HG02642 (cell line): ENCODE measurements around the gene ADGRD1.
"Not testable (repeated sequence)": the region's sequence is repeated elsewhere in the genome, so short reads cannot be mapped to it uniquely, and the experiment has no call there.

Source experiments
- ATAC-seq: cut with Tn5 transposase; IDR thresholded peaks from one replicate; pipeline ENCODE4 v1.9.1; 2021; ENCODE audit warnings: mild to moderate bottlenecking; ENCODE audit not compliant: unreplicated experiment, poor library complexity

Gene ADGRD1

DNA sequence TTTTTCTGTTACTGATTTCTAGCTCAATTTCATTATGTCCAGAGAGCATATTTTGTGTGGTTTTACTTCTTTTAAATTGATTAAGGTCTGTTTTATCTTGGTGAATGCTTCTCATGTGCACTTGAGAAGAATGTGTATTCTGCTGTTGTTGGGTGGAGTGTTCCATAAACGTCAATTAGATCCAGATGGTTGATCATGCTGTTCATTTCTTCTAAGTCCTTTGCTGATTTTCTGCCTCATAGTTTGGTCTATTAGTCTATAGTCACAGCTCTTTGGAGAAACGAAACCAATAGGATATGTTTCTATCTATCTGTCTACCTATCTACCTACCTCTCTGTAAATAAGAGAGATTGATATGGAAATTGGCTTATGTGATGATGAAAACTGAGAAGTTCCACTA, 17.1 kb upstream of the ADGRD1 start:
- ATAC-seq = no peak

DNA sequence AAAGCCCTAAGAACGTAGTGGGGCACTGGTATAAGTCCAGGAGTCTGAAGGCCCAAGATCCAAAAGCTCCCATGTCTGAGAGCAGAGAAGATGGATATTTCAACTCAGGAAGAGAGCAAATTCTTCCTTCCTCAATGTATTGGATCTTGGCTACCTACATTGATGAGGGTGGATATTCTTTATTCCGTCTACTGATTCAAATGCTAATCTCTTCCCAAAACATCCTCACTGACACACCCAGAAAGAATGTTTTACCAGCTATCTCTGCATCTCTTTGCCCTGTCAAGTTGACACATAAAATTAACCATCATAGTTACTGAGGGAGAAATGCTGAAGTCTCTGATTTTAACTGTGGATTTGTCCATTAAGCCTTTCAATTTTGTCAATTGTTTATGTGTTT, 16.6 kb upstream of the ADGRD1 start:
- ATAC-seq = no peak

DNA sequence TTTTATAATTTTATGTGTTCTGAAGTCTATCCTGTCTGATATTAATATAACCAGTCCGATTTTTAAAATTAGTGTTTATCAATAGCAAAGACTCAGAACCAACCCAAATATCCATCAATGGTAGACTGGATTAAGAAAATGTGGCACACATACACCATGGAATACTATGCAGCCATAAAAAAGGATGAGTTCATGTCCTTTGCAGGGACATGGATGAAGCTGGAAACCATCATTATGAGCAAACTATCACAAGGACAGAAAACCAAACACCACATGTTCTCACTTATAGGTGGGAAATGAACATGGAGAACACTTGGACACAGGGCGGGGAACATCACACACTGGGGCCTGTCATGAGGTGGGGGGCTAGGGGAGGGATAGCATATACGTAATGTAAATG, 16.2 kb upstream of the ADGRD1 start:
- not testable (repeated sequence) for ATAC-seq

DNA sequence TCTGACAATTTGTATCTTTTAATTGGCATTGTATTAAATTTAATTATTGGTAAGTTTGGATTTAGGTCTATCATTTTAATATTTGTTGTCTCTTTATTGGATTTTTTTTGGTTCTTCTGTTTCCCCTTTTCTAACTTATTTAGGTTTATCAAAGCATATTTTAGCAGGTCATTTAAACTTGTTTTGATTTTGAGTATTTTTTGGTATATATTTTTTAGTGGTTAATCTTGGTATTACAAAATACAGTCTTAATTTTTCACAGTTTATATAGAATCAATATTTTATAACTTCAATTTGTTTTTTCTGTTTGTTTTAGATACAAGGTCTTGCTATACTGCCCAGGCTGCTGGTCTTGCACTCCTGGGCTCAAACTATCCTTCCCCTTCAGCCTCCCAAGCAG, 15.5 kb upstream of the ADGRD1 start:
- ATAC-seq = no peak

DNA sequence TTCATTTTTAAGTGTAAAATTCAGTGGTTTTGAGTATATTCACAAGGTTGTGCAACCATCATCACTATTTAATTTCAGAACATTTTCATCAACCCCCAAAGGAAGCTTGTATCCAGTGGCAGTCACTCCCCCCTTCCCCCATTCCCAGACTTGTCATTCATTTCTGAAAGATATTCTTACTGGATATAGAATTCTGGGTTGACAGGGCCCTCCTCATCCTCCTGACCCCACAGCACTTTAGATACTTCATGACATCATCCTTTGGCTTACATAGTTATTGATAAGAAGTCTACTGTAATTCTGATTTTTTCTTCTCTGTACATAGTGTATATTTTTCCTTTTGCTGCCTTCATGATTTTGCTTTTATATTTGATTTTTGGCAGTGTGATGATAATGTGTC, 8.8 kb upstream of the ADGRD1 start:
- ATAC-seq = no peak

DNA sequence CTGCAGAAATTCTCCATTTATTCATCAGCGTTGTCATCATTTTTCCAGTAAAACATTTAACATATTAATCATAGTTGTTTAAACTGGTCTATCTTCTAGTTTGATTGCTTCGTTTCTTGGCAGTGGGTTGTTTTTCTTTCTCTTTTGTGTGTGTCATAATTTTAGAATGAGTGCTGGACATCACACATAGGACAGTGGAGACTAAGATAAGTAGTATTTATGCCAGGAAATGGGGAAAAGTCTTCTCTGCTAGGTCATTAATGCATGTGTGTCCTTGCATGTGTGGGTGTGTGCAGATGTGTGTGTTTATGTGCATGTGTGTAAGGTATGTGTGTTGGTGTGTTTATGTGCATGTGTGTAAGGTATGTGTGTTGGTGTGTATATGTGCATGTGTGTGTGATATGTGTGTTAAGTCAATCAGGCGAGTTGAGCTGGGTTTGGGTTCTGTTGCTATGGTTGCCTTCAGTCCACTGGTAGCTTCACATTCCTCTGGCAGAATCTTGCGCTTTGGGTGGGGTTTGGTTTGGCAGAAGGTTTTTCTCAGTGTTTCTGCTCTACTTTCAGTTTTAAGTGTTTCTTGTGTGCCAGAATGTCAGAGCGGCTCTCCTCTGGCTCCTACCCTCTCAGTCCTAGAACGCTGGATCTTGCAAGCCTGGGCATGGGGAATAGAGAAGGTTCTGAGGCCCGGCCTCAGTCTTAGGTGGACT, 7.8 kb upstream of the ADGRD1 start:
- no peak for ATAC-seq

DNA sequence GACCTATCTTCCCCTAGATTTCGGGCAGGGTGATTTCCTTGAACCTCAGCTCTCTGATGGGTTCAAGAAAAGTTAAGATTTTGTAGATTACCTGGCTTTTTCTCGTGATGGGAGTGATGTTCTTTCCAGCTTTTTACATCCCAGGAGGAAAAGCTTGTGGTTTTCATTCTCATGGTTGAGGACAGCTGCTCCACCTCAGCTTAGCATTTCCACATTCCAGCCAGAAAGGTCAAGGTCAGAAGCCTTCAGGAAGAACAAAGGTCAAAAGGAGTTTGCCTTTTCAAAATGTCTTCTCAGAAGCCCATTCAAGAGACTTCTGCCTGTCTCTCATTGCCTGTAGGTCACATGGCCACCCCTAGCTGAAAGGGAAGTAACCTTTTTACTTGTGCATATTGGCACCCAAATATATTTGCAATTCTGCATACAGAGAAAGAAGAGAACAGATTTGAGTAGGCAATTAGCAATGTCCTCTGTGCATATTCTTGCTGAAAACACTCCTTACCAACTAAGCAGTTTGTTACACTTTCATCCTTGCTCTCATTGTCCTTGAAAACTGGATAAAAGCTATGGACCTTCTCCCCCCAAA, 6.6 kb upstream of the ADGRD1 start:
- ATAC-seq = no peak

DNA sequence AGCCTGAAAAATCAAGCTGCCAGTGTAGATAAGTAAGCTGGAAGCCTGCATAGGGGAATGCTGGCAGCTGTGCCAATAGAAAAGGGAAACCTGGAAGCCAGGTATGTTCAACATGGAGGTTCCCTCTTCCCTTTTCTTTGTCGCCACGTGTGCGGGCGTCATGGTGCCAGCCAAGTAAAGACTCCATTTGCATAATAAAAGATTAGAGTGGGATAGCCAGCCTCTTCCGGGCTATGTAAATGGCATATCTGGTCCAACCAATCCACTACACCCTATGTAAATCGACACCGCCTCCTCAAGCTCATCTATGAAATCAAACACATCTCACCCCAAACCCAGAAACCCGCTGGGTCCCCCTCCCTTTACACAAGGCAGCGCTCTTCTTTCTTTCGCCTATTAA, 5.6 kb upstream of the ADGRD1 start:
- ATAC-seq = no peak

DNA sequence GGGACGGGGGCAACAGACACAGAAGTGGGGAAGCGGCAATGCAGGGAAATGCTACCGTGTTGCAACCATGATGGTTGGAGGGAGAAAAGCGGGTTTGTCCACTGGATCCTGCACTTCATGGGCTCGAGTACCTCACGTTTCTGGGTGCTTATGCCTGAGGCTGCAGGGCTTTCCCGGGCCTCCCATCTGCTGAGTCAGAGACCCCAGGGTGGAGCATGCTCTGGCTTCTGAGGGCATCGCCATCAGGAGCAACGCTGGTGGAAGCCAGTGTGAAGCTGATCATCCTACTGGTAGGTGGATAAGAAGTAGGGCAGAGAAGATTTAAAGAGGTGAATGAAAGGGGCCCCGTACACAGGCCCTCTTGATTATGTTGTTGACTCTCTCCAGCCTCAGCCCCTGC, 5.0 kb upstream of the ADGRD1 start:
- no peak for ATAC-seq

DNA sequence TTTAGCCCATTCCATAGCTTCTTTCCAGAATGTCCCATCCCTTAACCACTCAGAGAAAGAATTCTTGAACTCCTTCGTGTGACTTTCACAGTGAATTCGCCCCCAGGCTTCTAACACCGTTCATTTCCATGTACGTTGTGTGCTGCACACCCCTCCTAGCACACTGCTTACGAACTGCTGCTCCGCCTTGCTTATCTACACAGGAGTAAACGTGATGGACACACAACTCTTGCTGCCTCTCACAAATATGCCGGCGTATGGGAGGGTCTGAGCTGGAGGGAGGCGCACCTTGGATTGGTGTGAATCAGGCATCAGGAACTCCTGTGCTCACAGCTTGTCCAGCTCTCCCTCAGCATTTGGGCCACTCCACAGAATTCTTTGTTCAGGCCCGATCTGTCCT, 3.9 kb upstream of the ADGRD1 start:
- ATAC-seq = no peak

DNA sequence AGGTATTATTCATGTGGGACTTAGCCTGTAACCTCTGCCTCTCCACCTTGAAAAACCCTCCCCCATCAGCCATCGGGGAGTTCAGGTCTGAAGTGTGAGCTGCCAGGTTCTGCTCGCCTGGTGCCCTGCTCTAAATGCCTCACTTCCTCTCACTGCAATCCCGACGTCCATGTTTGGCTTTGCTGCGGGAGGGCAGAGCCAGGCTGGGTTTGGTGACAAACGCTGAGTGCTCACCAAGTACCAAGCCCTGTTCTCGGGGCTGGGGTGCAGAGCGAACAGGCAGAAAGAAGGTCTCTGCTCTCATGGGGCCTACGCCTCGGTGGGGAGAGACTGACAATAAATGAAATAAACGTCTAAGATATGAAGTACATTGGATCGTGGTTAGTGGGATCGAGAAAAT, 2.1 kb upstream of the ADGRD1 start:
- no peak for ATAC-seq

DNA sequence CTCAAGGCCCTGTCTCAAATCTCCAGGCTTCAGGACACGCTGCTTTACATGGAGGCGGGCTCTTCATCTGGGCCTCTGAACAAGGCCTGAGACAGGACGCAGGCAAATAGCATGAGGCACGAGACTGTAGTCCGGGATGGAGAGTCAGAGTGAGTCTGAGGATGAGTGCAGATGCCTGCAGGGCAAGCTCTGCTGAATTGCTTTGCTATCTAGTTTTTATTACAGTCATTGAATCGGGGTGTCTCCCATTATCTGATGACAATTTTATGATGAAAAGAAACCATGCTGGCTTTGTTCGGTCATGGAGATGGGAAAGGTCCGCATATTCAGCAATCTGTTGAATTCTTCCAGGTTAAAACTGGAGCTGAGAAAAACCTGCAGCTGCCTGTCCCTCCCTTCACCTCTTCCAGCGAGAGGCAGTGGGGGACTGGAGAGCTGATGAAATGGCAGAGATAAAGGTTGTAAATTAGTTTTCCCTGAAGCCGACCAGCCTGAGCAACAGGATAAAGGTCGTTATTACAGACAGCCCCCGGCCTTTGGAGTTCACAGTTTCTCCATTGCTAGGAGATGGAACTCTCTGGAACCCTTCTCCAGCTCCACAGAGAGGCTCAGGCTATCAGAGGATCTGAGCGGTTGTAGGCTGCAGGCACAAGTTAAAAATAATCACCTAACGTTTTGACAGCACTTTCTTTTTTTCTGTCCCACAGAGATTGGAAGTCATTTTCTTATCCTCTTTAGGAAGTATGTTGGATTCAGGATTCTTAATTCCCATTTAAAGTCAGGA, 1.3 kb upstream of the ADGRD1 start:
- ATAC-seq = no peak

DNA sequence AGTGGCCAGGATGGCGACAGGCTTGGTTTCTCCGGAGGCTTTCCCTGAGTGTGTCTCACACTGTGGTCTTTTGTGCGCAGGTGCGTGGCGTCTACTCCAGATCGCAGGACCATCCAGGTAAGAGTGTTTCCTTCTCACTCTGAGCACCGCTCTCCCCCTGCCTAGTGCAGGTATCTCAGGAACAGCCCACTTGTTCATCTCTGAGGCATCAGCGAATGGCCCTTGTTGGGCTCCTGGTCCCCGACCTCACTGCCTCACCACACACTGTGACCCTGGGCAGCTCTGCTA, 781 bp downstream of the ADGRD1 start:
- ATAC-seq = no peak

DNA sequence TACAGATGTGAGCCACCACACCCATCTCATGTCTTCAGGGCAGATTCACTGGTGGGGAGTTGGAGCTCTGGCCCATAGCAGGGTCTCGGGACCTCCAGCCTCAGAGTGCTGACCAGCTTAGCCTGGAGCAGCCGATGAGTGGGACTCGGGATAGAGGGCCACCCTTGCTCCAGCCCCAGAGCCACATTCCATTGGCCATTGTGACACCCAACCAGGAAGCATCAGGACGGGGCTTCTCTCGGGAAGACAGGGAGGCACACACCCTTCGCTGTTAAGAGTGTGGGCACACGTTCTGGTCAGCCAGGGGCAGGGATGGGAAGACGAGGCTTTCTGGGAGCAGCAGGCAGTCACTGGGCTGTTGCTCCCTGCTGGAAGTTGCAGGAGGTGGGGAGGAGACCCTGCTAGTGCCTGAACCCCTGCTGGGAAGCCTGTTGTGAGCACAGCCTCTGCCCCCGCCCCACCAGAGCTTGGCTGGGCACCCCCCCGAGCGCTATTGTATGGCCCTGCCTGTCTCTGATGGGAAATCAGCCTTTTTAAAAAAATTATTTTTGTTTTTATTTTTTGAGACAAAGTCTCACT, 1.6 kb downstream of the ADGRD1 start:
- ATAC-seq = no peak

DNA sequence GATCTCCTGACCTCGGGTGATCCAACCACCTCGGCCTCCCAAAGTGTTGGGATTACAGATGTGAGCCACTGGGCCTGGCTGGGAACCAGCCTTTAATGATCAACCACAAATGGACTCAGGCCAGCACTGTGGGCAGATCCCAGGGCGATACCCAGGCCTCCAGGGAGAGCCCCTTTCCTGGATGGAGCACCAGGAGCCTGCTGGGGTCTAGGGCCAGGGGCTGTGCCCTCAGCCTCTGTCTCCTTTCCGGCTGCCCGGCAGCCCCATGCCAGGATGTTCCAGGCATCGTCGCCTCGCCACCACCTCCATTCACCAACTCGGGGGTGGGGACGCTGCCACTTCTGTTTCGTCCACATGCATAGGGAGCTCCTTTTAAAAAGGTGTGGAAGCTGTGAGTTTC, 2.3 kb downstream of the ADGRD1 start:
- ATAC-seq = no peak

DNA sequence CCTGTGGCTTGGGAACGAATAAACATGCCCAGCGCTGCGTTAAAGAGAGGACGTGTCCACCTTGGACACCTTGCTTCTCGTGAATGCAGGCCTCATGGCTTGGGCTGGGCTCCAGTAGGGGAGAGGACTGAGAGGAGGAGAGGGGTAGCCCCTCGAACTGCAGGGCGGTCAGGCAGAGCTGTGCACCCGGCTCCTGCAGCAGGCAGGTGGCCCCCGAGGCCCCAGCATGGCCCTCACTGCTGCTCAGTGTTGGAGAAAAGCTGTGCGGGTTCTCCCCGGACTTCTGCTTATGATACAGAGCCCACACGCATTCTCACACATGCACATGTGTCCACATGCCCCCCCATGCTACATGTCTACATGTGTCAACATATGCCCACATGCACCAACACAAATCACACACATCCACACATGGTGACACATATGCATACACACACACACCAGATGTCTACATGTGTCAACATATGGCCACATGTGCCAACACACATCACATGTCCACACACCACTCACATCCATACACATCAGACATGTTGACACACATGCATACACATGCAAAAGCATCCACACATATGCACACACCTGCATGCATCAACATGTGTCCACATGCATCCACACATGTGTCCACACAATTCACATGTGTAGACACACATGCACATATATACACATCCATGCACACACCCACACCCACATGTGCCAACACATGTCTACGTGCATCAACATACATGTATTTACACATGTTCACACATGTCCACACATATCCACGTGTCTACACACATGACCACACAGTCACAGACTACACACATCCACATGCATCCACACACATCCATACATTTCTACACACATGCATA, 3.0 kb downstream of the ADGRD1 start:
- ATAC-seq = no peak

DNA sequence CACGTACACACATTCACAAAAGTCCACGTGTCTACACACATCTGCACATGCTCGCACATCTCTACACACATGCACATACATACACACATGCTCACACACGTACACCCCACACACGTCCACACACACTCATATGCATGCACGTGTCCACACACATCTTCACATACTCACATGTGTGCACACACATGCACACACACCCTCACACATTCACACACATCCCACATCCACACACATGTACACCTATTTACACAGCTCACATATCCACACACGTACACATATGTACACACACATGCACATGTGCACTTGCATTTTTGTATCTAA, 3.6 kb downstream of the ADGRD1 start:
- no peak for ATAC-seq

DNA sequence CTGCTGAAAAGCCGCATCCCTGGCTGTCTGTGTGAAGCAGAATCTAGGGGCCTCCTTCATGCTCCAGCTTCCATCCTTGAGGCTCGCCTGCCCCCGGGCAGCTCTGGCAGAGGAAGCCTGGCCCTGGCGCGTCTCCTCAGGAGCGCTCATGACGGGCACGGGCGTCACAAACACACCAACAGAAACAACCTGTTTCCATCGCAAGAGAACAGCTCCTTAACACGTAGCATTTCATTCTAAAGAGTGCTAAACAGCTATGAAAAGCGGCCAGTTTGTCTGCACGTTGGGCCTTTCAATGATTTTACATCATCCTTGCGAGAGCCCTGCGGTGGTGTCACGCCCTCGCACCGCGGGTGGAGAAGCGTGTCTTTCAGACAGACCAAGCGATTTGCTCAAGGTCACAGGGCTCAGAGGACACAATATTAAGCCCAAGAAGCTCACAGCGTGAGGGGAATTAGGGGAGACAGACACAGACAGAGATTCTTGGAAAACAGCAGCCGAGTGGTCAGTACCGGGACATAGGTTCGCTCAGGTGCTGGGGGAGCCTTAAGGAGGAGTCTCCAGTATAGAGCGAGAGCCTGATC, 4.9 kb downstream of the ADGRD1 start:
- no peak for ATAC-seq

DNA sequence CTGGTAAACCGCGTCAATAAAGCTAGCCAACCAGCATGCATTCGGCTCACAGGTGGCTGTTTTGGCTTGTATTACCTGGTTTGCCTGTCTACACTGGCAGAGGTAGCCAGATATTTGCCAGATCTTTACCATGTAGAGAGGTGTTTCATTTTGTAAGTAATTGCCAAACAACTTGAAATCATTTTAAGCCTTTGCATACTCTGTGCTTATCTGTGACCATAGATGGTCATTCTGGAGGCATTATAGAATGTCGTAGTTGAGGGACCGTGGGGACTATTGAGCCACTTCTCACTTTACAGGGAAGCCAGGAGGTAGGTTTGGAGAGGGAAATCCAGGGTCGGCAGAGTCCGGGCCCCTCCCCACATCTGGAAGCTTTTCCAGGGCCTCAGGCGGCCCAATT, 5.9 kb downstream of the ADGRD1 start:
- ATAC-seq = no peak

DNA sequence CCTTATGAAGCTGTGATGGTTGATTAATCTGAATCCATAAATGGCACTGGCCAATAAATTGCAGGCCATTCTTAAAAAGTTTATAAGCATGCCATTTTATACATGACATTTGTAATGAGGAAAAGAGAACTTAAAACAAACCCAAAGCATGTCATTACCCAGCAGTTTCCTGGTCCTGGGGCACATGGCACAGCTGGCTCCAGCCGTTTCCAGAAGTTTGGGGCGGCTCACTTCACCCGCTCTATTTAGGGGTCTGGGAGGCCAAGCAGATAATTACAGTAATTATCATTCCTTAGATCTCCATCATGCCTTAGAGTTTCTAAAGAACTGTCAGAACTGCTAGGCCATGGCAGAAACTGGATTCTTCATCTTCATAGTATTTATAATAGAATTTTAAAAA, 6.4 kb downstream of the ADGRD1 start:
- no peak for ATAC-seq

DNA sequence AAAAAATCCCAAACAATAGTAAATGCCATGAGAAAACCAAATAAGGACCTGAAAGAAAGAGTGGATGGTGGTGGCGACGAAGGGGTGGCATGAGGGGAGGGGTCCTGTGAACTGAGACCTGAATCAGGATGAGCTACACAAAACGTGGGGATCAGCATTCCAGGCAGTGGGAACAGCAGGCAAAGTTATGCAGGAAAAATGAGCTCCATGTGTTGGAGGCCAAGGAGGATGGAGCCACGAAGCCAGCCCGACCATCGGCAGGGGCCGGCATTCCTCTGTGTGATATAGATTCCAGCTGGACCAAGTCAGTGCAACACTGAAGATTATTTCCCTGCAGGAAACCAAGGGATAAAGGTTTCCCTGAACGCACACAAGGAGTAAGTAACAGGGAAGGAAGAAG, 7.1 kb downstream of the ADGRD1 start:
- no peak for ATAC-seq
